Measurements from ENCODE around the gene CLDN19.
"Not testable (repeated sequence)": the region's sequence is repeated elsewhere in the genome, so short reads cannot be mapped to it uniquely, and the experiment has no call there.

CLDN19 gene

GRCh38 chr1:42767510-42768000 is 27.5 kb upstream of the CLDN19 start:
- no peaks in the 10 kb centered on the region for H3K27me3 Mint-ChIP-seq (ENCODE audit: low read depth)
- no peak overlapping the region for H3K4me3 Mint-ChIP-seq
- peaks cover 9% of the 10 kb centered on the region for H3K36me3 Mint-ChIP-seq (ENCODE audit: low read depth)
- peaks cover 19% of the 10 kb centered on the region for H3K4me1 Mint-ChIP-seq (ENCODE audit: low read depth)
- no peaks in the 10 kb centered on the region for H3K9me3 Mint-ChIP-seq
- peak overlapping the region; percentile 88 for H3K27ac Mint-ChIP-seq

- Mint-ChIP-seq H3K9me3 (no peaks in the 10 kb centered on the region), H3K4me3 (no peak within 1 kb of the TSS), H3K4me1 (ENCODE audit: low read depth) (peaks cover 21% of the 10 kb centered on the region), H3K27ac (peak within 1 kb of the TSS; percentile 88), H3K36me3 (ENCODE audit: low read depth) (peaks cover 7% of the 10 kb centered on the region), H3K27me3 (ENCODE audit: low read depth) (no peaks in the 10 kb centered on the region)
Observed at GRCh38 chr1:42766741-42767509, 26.9 kb upstream of the CLDN19 start, which contains the start of the genes C1orf50 and P3H1. Gene C1orf50, plus strand, starts transcription at chr1:42767249. Its CDS starts 63 bp downstream, at chr1:42767312. Gene P3H1, minus strand, starts transcription at chr1:42767028. Its CDS starts 57 bp downstream, at chr1:42766971.

GRCh38 chr1:42765832-42766740 is 26.1 kb upstream of the CLDN19 start:
- no peak overlapping the region for H3K4me3 Mint-ChIP-seq
- no peak overlapping the region for H3K27ac Mint-ChIP-seq
- H3K4me1 Mint-ChIP-seq (ENCODE audit: low read depth): peaks cover 20% of the 10 kb centered on the region
- no peaks in the 10 kb centered on the region for H3K27me3 Mint-ChIP-seq (ENCODE audit: low read depth)
- H3K9me3 Mint-ChIP-seq: no peaks in the 10 kb centered on the region
- peaks cover 7% of the 10 kb centered on the region for H3K36me3 Mint-ChIP-seq (ENCODE audit: low read depth)

GRCh38 chr1:42765269-42765668 is 25.2 kb upstream of the CLDN19 start:
- Mint-ChIP-seq H3K36me3 (ENCODE audit: low read depth) (peaks cover 4% of the 10 kb centered on the region), H3K27me3 (ENCODE audit: low read depth) (no peaks in the 10 kb centered on the region), H3K4me1 (ENCODE audit: low read depth) (peaks cover 17% of the 10 kb centered on the region), H3K9me3 (no peaks in the 10 kb centered on the region), H3K27ac (no peak overlapping the region), H3K4me3 (no peak overlapping the region)

GRCh38 chr1:42762269-42762668 is 22.2 kb upstream of the CLDN19 start:
- Mint-ChIP-seq H3K9me3 (no peaks in the 10 kb centered on the region), H3K36me3 (ENCODE audit: low read depth) (peaks cover 6% of the 10 kb centered on the region), H3K4me1 (ENCODE audit: low read depth) (peaks cover 5% of the 10 kb centered on the region), H3K27me3 (ENCODE audit: low read depth) (no peaks in the 10 kb centered on the region), H3K4me3 (no peak overlapping the region), H3K27ac (no peak overlapping the region)

GRCh38 chr1:42761567-42761966 is 21.5 kb upstream of the CLDN19 start:
- Mint-ChIP-seq H3K9me3 (no peaks in the 10 kb centered on the region), H3K27ac (no peak overlapping the region), H3K27me3 (ENCODE audit: low read depth) (no peaks in the 10 kb centered on the region), H3K4me3 (no peak overlapping the region), H3K36me3 (ENCODE audit: low read depth) (peaks cover 12% of the 10 kb centered on the region), H3K4me1 (ENCODE audit: low read depth) (peaks cover 9% of the 10 kb centered on the region)

- H3K27ac Mint-ChIP-seq: no peak overlapping the region
- no peak overlapping the region for H3K4me3 Mint-ChIP-seq
- H3K36me3 Mint-ChIP-seq (ENCODE audit: low read depth): peaks cover 27% of the 10 kb centered on the region
Observed at GRCh38 chr1:42759114-42759513, 19.1 kb upstream of the CLDN19 start.

GRCh38 chr1:42758641-42759040 is 18.6 kb upstream of the CLDN19 start:
- Mint-ChIP-seq H3K36me3 (ENCODE audit: low read depth) (peaks cover 30% of the 10 kb centered on the region), H3K4me3 (no peak overlapping the region), H3K4me1 (ENCODE audit: low read depth) (peaks cover 9% of the 10 kb centered on the region), H3K27ac (no peak overlapping the region), H3K9me3 (no peaks in the 10 kb centered on the region), H3K27me3 (ENCODE audit: low read depth) (no peaks in the 10 kb centered on the region)

More at GRCh38 chr1:42759114-42759513, 19.1 kb upstream of the CLDN19 start:
- Mint-ChIP-seq H3K27me3 (ENCODE audit: low read depth) (no peaks in the 10 kb centered on the region), H3K4me1 (ENCODE audit: low read depth) (peaks cover 9% of the 10 kb centered on the region), H3K9me3 (no peaks in the 10 kb centered on the region)

GRCh38 chr1:42757892-42758275 is 17.8 kb upstream of the CLDN19 start:
- Mint-ChIP-seq H3K4me3 (no peak overlapping the region), H3K27ac (no peak overlapping the region), H3K4me1 (ENCODE audit: low read depth) (peaks cover 9% of the 10 kb centered on the region), H3K36me3 (ENCODE audit: low read depth) (peaks cover 36% of the 10 kb centered on the region), H3K9me3 (no peaks in the 10 kb centered on the region), H3K27me3 (ENCODE audit: low read depth) (no peaks in the 10 kb centered on the region)

- Mint-ChIP-seq H3K36me3 (ENCODE audit: low read depth) (peaks cover 42% of the 10 kb centered on the region), H3K4me3 (no peak overlapping the region), H3K27me3 (ENCODE audit: low read depth) (no peaks in the 10 kb centered on the region), H3K4me1 (ENCODE audit: low read depth) (peaks cover 4% of the 10 kb centered on the region), H3K9me3 (no peaks in the 10 kb centered on the region), H3K27ac (no peak overlapping the region)
Observed at GRCh38 chr1:42756956-42757891, 17.2 kb upstream of the CLDN19 start.

GRCh38 chr1:42753070-42753469 is 13.0 kb upstream of the CLDN19 start:
- H3K4me1 Mint-ChIP-seq (ENCODE audit: low read depth): peaks cover 3% of the 10 kb centered on the region
- H3K36me3 Mint-ChIP-seq (ENCODE audit: low read depth): peaks cover 66% of the 10 kb centered on the region
- no peak overlapping the region for H3K27ac Mint-ChIP-seq
- H3K9me3 Mint-ChIP-seq: no peaks in the 10 kb centered on the region
- no peak overlapping the region for H3K4me3 Mint-ChIP-seq
- H3K27me3 Mint-ChIP-seq (ENCODE audit: low read depth): no peaks in the 10 kb centered on the region

- H3K4me1 Mint-ChIP-seq (ENCODE audit: low read depth): peaks cover 3% of the 10 kb centered on the region
- no peak overlapping the region for H3K4me3 Mint-ChIP-seq
- H3K9me3 Mint-ChIP-seq: no peaks in the 10 kb centered on the region
- H3K27ac Mint-ChIP-seq: no peak overlapping the region
- H3K36me3 Mint-ChIP-seq (ENCODE audit: low read depth): peaks cover 63% of the 10 kb centered on the region
- no peaks in the 10 kb centered on the region for H3K27me3 Mint-ChIP-seq (ENCODE audit: low read depth)
Observed at GRCh38 chr1:42752284-42752683, 12.2 kb upstream of the CLDN19 start.

GRCh38 chr1:42751511-42752070 is 11.6 kb upstream of the CLDN19 start:
- not testable (repeated sequence) for H3K27me3 Mint-ChIP-seq (ENCODE audit: low read depth); H3K4me3 Mint-ChIP-seq; H3K9me3 Mint-ChIP-seq; H3K27ac Mint-ChIP-seq; H3K4me1 Mint-ChIP-seq (ENCODE audit: low read depth)
- H3K36me3 Mint-ChIP-seq (ENCODE audit: low read depth): peaks cover 62% of the 10 kb centered on the region

All from T-helper 1 cell treated with Interleukin-12 subunit alpha and Interleukin-12 subunit beta and Interleukin-4 antibody, amounts not matched to agents 30 μg/mL and 1 μg/mL, for 36 hours (primary cell).